ENCODE results near the gene MT1H.
"Not testable (repeated sequence)": the region's sequence is repeated elsewhere in the genome, so short reads cannot be mapped to it uniquely, and the experiment has no call there.

The MT1H gene

GRCh38 chr16:56713794-56714193 lies 44.2 kb downstream of the MT1H start:
- in situ Hi-C loops (cut with HindIII; ENCODE audit: low sequenced_read_pairs): no loop called here

- in situ Hi-C loops (cut with HindIII; ENCODE audit: low sequenced_read_pairs): no loop called here
Measured at GRCh38 chr16:56715126-56715525, 45.5 kb downstream of the MT1H start.

GRCh38 chr16:56716761-56717160 lies 47.1 kb downstream of the MT1H start:
- in situ Hi-C loops (cut with HindIII; ENCODE audit: low sequenced_read_pairs): no loop called here

GRCh38 chr16:56717532-56717931 lies 47.9 kb downstream of the MT1H start:
- in situ Hi-C loops (cut with HindIII; ENCODE audit: low sequenced_read_pairs): not testable (repeated sequence)
